Heart left ventricle (tissue), 13 donors: ENCODE measurements around the gene SYNDIG1.

Experiments used
- CTCF ChIP-seq, 12 donors: fragments of 200-600 bp; sonication (generic) in 4 of 12; IDR thresholded peaks; one replicate each; pipeline versions ENCODE4 v1.5.0 to v1.8.0; 2018 to 2022; ENCODE audit warnings: antibody characterized with exemption in 12 of 12, mild to moderate bottlenecking in 5 of 12
- POLR2A ChIP-seq, 2 donors: fragments of 450-650 bp; IDR thresholded peaks; one replicate each; pipeline ENCODE4 v1.6.1; 2017; ENCODE audit warnings: antibody characterized with exemption in 2 of 2, mild to moderate bottlenecking in 2 of 2, moderate library complexity in 2 of 2
- donor health status: ischemic (EF 13 %, LVEDD 7.1; RV severe dilation, severe dysfunction).
- donor health status: DM: no; HTN: yes; CAD: no.
- donor health status: DM: no; HTN: no; CAD: no.
- donor health status: ischemic (EF 25% LVEDD 6.9; RV normal size, moderate dysfunction).
- donor health status: ischemic (EF 25% LVEDD 5.7; RV mildly dilated, moderate dysfunction).
- donor health status: ischemic (EF 35%, LVEDD 5.7; RV mildly dilated, moderate dysfunction).
- donor health status: nonischemic (EF 11% LVEDD 7.7; RV severe dilation, severe dysfunction).
- donor health status: DM: yes; HTN: yes; CAD: no.
- donor health status: PGD.
- donor health status: ischemic (EF 29% LVEDD 5.4; RV normal size, mild dysfunction).
- donor health status: nonischemic (EF 23%, LVEDD 6.1; RV moderate dilation, normal function).

- TF ChIP-seq CTCF (IDR thresholded peaks at IDR 0.05) (no peak), POLR2A (IDR thresholded peaks at IDR 0.05) (no peak)
These were observed 59.3 kb downstream of the SYNDIG1 start for GRCh38 chr20:24528583-24529368.
